Aorta (tissue), 5 donors: ENCODE data around the gene ADPRHL1. TPM values are rescaled to one million over a fixed set of nuclear protein-coding genes. Genes with fewer than 3 reads are reported as not detected.

Source experiments
- ATAC-seq: fragments of 200-7000 bp; cut with Tn5 transposase; one replicate; pipeline ENCODE4 v1.9.1; 2022; ENCODE audit warnings: moderate library complexity; ENCODE audit not compliant: low FRiP score
- DNase-seq, 2 donors: peaks; one replicate each; pipeline ENCODE4 v3.0.0-alpha.2; 2020
- H3K27ac ChIP-seq, 2 donors: one replicate each; pipeline ENCODE4 v1.5.1; 2013; ENCODE audit warnings: low read length in 2 of 2, mild to moderate bottlenecking in 2 of 2, moderate library complexity in 2 of 2, control low read depth in 1 of 2, inconsistent platforms in 1 of 2, low read depth in 1 of 2
- H3K27me3 ChIP-seq, 2 donors: one replicate each; pipeline ENCODE4 v1.6.1; 2013; ENCODE audit warnings: control low read depth in 1 of 2, low read length in 1 of 2, mild to moderate bottlenecking in 1 of 2, moderate library complexity in 1 of 2; ENCODE audit not compliant: insufficient read depth in 2 of 2, control insufficient read depth in 1 of 2
- H3K36me3 ChIP-seq, 2 donors: one replicate each; pipeline ENCODE4 v1.6.1; 2013; ENCODE audit warnings: control low read depth in 1 of 2, low read length in 1 of 2, mild to moderate bottlenecking in 1 of 2; ENCODE audit not compliant: insufficient read depth in 2 of 2, control insufficient read depth in 1 of 2
- H3K4me1 ChIP-seq, 2 donors: one replicate each; pipeline ENCODE4 v1.6.1; 2013; ENCODE audit warnings: low read length in 2 of 2, control low read depth in 1 of 2, mild to moderate bottlenecking in 1 of 2, moderate library complexity in 1 of 2; ENCODE audit not compliant: insufficient read depth in 2 of 2, control insufficient read depth in 1 of 2
- H3K4me3 ChIP-seq, 2 donors: one replicate each; pipeline ENCODE4 v1.5.1; 2013; ENCODE audit warnings: low read length in 2 of 2, control low read depth in 1 of 2, mild to moderate bottlenecking in 1 of 2
- H3K9me3 ChIP-seq: one replicate; pipeline ENCODE4 v1.6.1; 2013; ENCODE audit warnings: mild to moderate bottlenecking, low read length; ENCODE audit not compliant: control insufficient read depth
- WGBS, 2 donors: extraction: QIAGEN DNeasy Blood & Tissue Kit; methylation state at CpG; one replicate each; pipeline ENCODE4 v1.1.7; 2013; 5-methylcytosine and 5-hydroxymethylcytosine counted together
- intact Hi-C, 2 donors: fragments of 100-400 bp; cut with DNase I; formaldehyde crosslinking; loops; one replicate each; pipeline versions ENCODE4 v1.14.2 to v1.15.0; 2022
- polyA plus RNA-seq, 2 donors: library from polyadenylated mRNA; stranded (reverse); fragments of 200-250 nt; gene quantifications; one replicate each; pipeline ENCODE4 v1.2.3, GENCODE V29; 2013
- total RNA-seq, 2 donors: library from RNA; stranded (reverse); fragmentation: NEBNext Ultra II Directional; extraction: Animal tissue kit (Norgen Biotek cat#: 25700); gene quantifications; one replicate each; pipeline ENCODE4 v1.2.1, GENCODE V29; 2021
- donor health status: healthy with polysubstance abuse.
- donor health status: Bipolar disorder and iron deficiency.
- donor health status: DM: no; HTN: no; CAD: no.
- donor health status: DM: no; HTN: no; CAD: no.
- donor health status: DM: yes; HTN: yes; CAD: no.

Gene ADPRHL1
- total and polyA plus RNA-seq, 4 donors, result 2.0 to 10.8 (median 3.2) TPM

DNA sequence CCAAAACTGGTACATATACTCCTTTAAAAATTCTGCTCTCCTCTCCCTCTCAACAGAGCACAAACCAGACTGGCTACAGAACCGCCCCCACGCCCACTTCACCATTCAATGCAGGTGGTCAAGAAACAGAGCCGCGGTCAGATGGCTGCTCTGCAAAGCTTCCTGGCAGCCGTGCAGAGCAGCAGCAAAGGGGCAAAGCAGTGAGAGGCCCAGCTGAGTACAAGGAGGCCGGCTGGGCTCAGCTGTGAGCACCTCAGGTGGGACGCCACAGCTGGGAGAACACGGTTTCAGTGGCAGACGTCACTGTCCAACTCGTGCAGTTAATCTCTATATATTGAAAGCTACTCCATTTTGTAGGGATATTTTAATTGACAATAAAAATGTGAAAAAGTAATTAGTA is 97.7 kb downstream of the ADPRHL1 start:
- H3K36me3 ChIP-seq, result no peaks in the 10 kb centered on the region
- no peaks in the 10 kb centered on the region for H3K9me3 ChIP-seq
- DNase-seq, result no peak
- intact Hi-C loops, result no loop called here
- no peaks in the 10 kb centered on the region for H3K27me3 ChIP-seq
- WGBS, 2 donors, result 82 to 85% methylated on average over 10 of the region's 10 CpGs
- no peak overlapping the region for H3K27ac ChIP-seq
- no peak for ATAC-seq
- H3K4me3 ChIP-seq, result no peak overlapping the region
- H3K4me1 ChIP-seq, result no peaks in the 10 kb centered on the region

DNA sequence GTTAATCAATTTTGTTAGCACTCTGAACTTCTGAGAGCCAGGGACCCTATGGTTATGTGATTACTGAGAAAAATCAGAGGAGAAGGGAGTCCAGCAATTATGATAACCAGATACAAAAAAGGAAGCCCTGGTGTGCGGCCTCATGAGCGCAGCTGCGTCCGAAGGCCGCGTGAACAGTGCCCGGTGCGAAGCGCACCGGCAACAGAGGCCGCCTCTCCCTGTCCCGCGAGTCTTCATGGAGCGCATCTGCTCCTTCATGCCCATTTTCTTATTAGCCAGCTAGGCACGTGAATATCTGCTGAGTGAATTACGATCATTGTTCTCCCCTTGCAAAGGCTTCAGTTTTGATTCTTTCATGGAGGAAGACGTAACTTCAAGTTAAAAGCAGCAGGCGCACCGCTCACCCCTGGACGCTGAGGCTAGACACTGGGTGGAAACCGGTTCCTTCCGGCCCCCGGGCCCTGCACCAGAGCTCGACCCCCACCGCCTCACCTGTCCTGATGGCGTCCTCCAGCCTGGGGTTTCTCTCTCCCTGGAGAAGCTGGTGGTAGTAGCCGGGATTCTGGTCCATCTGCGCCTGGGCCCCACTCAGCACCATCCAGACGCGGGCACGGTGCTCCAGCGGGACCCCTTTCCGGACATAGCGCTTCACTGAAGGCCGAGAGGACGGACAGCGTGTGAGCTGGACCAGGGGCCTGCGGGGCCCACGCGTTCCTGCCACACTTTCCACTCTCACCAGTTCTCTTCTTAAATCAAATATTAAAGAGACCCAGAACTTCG is 98.3 kb downstream of the ADPRHL1 start:
- Histone ChIP-seq H3K36me3 (no peaks in the 10 kb centered on the region), H3K27ac (no peak overlapping the region), H3K9me3 (no peaks in the 10 kb centered on the region), H3K4me1 (no peaks in the 10 kb centered on the region), H3K4me3 (no peak overlapping the region), H3K27me3 (no peaks in the 10 kb centered on the region)
- no peak for ATAC-seq
- DNase-seq, result peak in 1 of 2 donors; percentile 67
- intact Hi-C loops, result no loop called here
- 93 to 95% methylated on average over 39 to 41 of the region's 41 CpGs for WGBS, 2 donors

DNA sequence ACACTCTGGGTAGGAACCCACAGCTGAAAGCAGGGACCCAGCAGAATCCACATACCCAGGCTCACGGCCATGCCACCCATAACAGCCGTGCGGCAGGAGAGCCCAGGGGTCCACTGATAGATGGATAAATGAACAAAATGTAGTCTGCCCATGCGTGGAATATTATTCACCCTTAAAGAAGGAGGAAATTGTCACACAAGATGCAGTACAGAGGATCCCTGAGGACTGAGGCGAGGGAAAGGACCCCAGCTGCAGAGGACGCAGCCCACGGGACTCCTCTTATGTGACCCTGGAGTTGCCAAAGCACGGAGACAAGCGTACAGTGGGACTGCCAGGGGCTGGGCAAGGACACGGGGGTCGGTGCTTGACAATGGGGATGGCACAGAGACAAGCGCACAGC is 100.0 kb downstream of the ADPRHL1 start:
- no peaks in the 10 kb centered on the region for H3K36me3 ChIP-seq
- no peak for ATAC-seq
- WGBS, 2 donors, result 87 to 88% methylated on average over 12 of the region's 12 CpGs
- no peaks in the 10 kb centered on the region for H3K4me1 ChIP-seq
- peak in 1 of 2 donors; percentile 39 for DNase-seq
- intact Hi-C loops, result no loop called here
- no peak overlapping the region for H3K4me3 ChIP-seq
- no peak overlapping the region for H3K27ac ChIP-seq
- H3K27me3 ChIP-seq, result no peaks in the 10 kb centered on the region
- no peaks in the 10 kb centered on the region for H3K9me3 ChIP-seq

DNA sequence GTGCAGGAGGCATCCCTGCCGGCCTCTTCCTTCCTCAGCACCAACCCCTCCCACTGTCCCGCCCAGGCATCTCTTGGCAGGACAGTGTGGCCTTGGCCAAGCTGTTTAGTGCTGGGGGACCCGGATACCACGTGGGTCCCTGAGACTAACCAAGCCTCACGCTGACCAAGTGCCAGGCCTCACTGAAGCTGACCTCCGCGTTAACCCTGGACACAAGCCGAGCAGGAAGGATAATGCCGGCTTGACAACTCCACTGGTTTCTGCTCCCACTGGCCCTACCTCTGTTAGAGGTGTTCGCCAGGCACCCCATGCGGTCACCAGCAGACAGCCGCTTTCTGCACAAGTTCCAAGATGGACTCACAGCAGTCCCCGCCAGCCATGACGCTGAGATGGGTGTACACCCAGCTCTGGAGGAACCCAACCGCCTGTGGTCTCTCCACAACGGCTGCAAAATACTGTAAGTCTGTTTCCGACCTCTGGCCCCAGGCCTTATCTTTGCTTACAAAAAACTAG is 101.7 kb downstream of the ADPRHL1 start:
- Histone ChIP-seq H3K4me1 (no peaks in the 10 kb centered on the region), H3K36me3 (no peaks in the 10 kb centered on the region), H3K27ac (no peak overlapping the region), H3K27me3 (no peaks in the 10 kb centered on the region), H3K9me3 (no peaks in the 10 kb centered on the region), H3K4me3 (no peak overlapping the region)
- intact Hi-C loops, result no loop called here
- peak; percentile 37 to 42 for DNase-seq
- 75 to 78% methylated on average over 17 of the region's 17 CpGs for WGBS, 2 donors
- ATAC-seq, result no peak

DNA sequence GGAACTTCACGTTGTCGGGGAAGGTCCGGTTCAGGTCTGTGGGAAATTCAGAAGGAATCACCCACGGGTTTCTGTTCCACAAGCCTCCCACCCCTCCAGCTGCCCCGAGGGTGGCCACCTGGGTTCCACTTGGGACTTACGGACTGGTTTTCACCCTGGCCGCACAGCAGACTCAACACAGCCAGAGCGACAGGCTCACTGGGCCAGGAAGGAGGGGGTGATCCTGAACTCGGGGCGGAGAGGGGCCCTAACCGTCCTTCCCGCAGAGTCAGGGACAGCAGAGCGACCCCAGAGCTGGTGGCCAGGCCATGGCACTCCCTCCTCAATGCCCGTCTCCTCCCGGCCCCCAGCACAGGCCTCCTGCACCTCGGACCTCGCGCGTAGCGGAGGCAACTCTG is 102.4 kb downstream of the ADPRHL1 start:
- intact Hi-C loops, result no loop called here
- WGBS, 2 donors, result 91 to 93% methylated on average over 20 of the region's 20 CpGs
- Histone ChIP-seq H3K4me3 (no peak overlapping the region), H3K27ac (no peak overlapping the region), H3K9me3 (no peaks in the 10 kb centered on the region), H3K36me3 (no peaks in the 10 kb centered on the region), H3K27me3 (no peaks in the 10 kb centered on the region), H3K4me1 (no peaks in the 10 kb centered on the region)
- no peak for ATAC-seq
- DNase-seq, result peak; percentile 37 to 53

DNA sequence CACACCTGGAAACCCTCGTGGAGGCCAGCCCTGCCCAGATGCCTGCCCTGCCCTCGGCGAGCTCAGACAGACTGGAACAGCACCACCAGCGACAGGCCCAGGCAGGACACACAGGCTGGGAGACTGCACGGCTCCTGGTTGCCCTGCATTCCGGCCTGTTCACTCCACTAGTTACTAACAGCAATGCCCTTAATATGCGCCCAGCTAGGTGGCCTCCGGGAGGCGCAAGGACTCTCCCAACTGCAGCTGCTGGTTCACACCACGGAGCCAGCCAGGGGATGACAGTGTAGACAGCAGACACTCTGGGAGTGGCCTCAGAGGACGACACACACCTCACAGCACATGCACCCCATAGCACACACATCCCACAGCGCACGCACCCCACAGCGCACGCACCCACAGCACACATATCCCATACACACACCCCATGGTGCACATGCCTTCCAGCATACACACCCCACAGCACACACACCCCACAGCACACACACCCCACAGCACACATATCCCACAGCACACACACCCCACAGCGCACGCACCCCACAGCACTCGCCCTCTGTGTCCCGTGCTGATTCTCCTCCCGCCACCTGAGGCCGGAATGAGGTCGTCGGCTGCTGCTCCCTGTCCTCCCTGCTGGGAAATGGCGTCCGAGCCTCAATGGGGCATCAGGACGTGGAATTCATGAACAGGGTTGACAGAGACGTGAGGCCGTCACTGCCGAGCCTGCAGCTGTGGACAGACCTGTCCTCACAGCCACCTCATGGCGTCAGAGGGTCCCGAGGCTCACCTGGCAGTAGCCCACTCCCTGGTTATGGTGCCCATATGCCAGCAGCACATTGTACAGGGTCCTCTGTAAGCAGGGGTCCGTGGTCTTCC is 103.0 kb downstream of the ADPRHL1 start:
- H3K36me3 ChIP-seq, result no peaks in the 10 kb centered on the region
- H3K9me3 ChIP-seq, result no peaks in the 10 kb centered on the region
- no peaks in the 10 kb centered on the region for H3K27me3 ChIP-seq
- intact Hi-C loops, result no loop called here
- H3K27ac ChIP-seq, result no peak overlapping the region
- WGBS, 2 donors, result 82 to 83% methylated on average over 31 to 32 of the region's 32 CpGs
- no peak overlapping the region for H3K4me3 ChIP-seq
- DNase-seq (peak; percentile 33 to 65), ATAC-seq (peak; percentile 11)
- no peaks in the 10 kb centered on the region for H3K4me1 ChIP-seq

Other genes starting within 250 kb of the ADPRHL1 start
- gene PCID2, start 244.8 kb downstream of the ADPRHL1 start, total RNA-seq, result 10 to 100 TPM; 33.3 to 51.1 TPM
- 10 to 100 TPM; 36.7 to 45.6 TPM for gene PCID2, start 244.8 kb downstream of the ADPRHL1 start, polyA plus RNA-seq
- 10 to 100 TPM; 56.1 to 69.8 TPM for gene CUL4A, start 243.9 kb downstream of the ADPRHL1 start, total RNA-seq
- gene CUL4A, start 243.9 kb downstream of the ADPRHL1 start, polyA plus RNA-seq, result 10 to 100 TPM; 19.7 to 40.8 TPM
- gene LAMP1, start 156.2 kb downstream of the ADPRHL1 start, total RNA-seq, result 100 to 1,000 TPM; 185 to 210 TPM
- 100 to 1,000 TPM in 1 of 2 donors, 10 to 100 TPM in 1; 97.4 to 150 TPM for gene LAMP1, start 156.2 kb downstream of the ADPRHL1 start, polyA plus RNA-seq
- gene GRTP1, start 89.4 kb downstream of the ADPRHL1 start, total RNA-seq, result 1 to 10 TPM; 2.4 to 4.2 TPM
- 1 to 10 TPM; 3.2 to 9.3 TPM for gene GRTP1, start 89.4 kb downstream of the ADPRHL1 start, polyA plus RNA-seq
- gene DCUN1D2, start 37.2 kb upstream of the ADPRHL1 start, total RNA-seq, result 10 to 100 TPM; 16.3 to 28.2 TPM
- 10 to 100 TPM in 1 of 2 donors, 1 to 10 TPM in 1; 7.4 to 16.9 TPM for gene DCUN1D2, start 37.2 kb upstream of the ADPRHL1 start, polyA plus RNA-seq
- gene TFDP1, start 131.3 kb upstream of the ADPRHL1 start, total RNA-seq, result 10 to 100 TPM; 29.7 to 36.6 TPM
- 10 to 100 TPM; 17.4 to 36.4 TPM for gene TFDP1, start 131.3 kb upstream of the ADPRHL1 start, polyA plus RNA-seq
- gene ATP4B, start 204.7 kb upstream of the ADPRHL1 start, total RNA-seq, result not detected
- not detected for gene ATP4B, start 204.7 kb upstream of the ADPRHL1 start, polyA plus RNA-seq
- gene GRK1, start 213.7 kb upstream of the ADPRHL1 start, total RNA-seq, result under 1 TPM in 1 of 2 donors, not detected in 1; 0.10 TPM
- gene GRK1, start 213.7 kb upstream of the ADPRHL1 start, polyA plus RNA-seq, result not detected